ENCODE data around the gene RECQL5. TPM values are rescaled to one million over a fixed set of nuclear protein-coding genes. Genes with fewer than 3 reads are reported as not detected.

RECQL5 gene
- 11.0 and 11.2 TPM in 2 replicates for total RNA-seq

GRCh38 chr17:75666959-75667790, at the start of gene RECQL5, which contains the start of gene SAP30BP:
Gene RECQL5 (minus strand): TSS chr17:75667154. CDS start chr17:75666557, 597 bp downstream.
Gene SAP30BP (plus strand): TSS chr17:75667338. CDS start chr17:75667373, 35 bp downstream.

GRCh38 chr17:75632863-75633485, 34.0 kb downstream of the RECQL5 start, which contains the start of gene SMIM5:
Gene SMIM5 (plus strand): TSS chr17:75633434. CDS start chr17:75640202, 6,768 bp downstream.

GRCh38 chr17:75587675-75588595, 79.0 kb downstream of the RECQL5 start, which contains the start of gene MYO15B:
Gene MYO15B (plus strand): TSS chr17:75587800. CDS start chr17:75588058, 258 bp downstream.

Other genes with a start within 250 kb of the RECQL5 start
- gene TMEM94, start 210.5 kb downstream of the RECQL5 start, total RNA-seq = 22.8 and 24.8 TPM in 2 replicates
- 8.6 and 9.9 TPM in 2 replicates for gene CASKIN2, start 151.6 kb downstream of the RECQL5 start, total RNA-seq
- 9.4 and 10.3 TPM in 2 replicates for gene TSEN54, start 150.6 kb downstream of the RECQL5 start, total RNA-seq
- 10.5 and 15.0 TPM in 2 replicates for gene LLGL2, start 141.5 kb downstream of the RECQL5 start, total RNA-seq
- 10.7 and 13.9 TPM in 2 replicates for gene MYO15B, start 79.4 kb downstream of the RECQL5 start, total RNA-seq
- gene SMIM5, start 33.7 kb downstream of the RECQL5 start, total RNA-seq = 0.09 and 0.11 TPM in 2 replicates
- gene SAP30BP, start 184 bp upstream of the RECQL5 start, total RNA-seq = 41.2 and 49.5 TPM in 2 replicates
- gene ITGB4, start 54.3 kb upstream of the RECQL5 start, total RNA-seq = 25.7 and 65.7 TPM in 2 replicates
- gene GALK1, start 98.0 kb upstream of the RECQL5 start, total RNA-seq = 76.1 and 88.5 TPM in 2 replicates
- 7.3 and 11.2 TPM in 2 replicates for gene UNK, start 117.7 kb upstream of the RECQL5 start, total RNA-seq
- gene UNC13D, start 177.2 kb upstream of the RECQL5 start, total RNA-seq = 2.5 and 7.9 TPM in 2 replicates
- gene WBP2, start 188.2 kb upstream of the RECQL5 start, total RNA-seq = 23.1 and 37.1 TPM in 2 replicates
- gene TRIM47, start 211.4 kb upstream of the RECQL5 start, total RNA-seq = 37.6 and 61.4 TPM in 2 replicates
- 19.3 and 24.2 TPM in 2 replicates for gene TRIM65, start 229.8 kb upstream of the RECQL5 start, total RNA-seq
- gene MRPL38, start 237.7 kb upstream of the RECQL5 start, total RNA-seq = 26.8 and 28.9 TPM in 2 replicates

Data from dermis lymphatic vessel endothelial cell (primary cell).